ENCODE measurements around the gene STARD9. TPM values are rescaled to one million over a fixed set of nuclear protein-coding genes. Genes with fewer than 3 reads are reported as not detected.

The STARD9 gene
- total RNA-seq, result 4.7 and 5.7 TPM in 2 replicates

GRCh38 chr15:42575188-42576039, at the start of gene STARD9:
STARD9 (plus strand) TSS chr15:42575606; CDS start chr15:42575716, 110 bp downstream.
- DNase-seq (ENCODE audit: low read depth), result peak; percentile 90
- Histone ChIP-seq H3K36me3 (ENCODE audit: control insufficient read depth, insufficient read depth, low read length) (no peaks in the 10 kb centered on the region), H3K4me3 (ENCODE audit: low read depth, low read length) (peak within 1 kb of the TSS; percentile 91), H3K27me3 (ENCODE audit: control insufficient read depth, insufficient read depth, low read length) (no peaks in the 10 kb centered on the region)
- TF ChIP-seq CTCF (IDR thresholded peaks at IDR 0.05; ENCODE audit: insufficient read depth, low read length, poor library complexity, severe bottlenecking), result no peak

- no peak for DNase-seq (ENCODE audit: low read depth)
- Histone ChIP-seq H3K36me3 (ENCODE audit: control insufficient read depth, insufficient read depth, low read length) (no peaks in the 10 kb centered on the region), H3K27me3 (ENCODE audit: control insufficient read depth, insufficient read depth, low read length) (no peaks in the 10 kb centered on the region), H3K4me3 (ENCODE audit: low read depth, low read length) (no peak overlapping the region)
- TF ChIP-seq CTCF (IDR thresholded peaks at IDR 0.05; ENCODE audit: insufficient read depth, low read length, poor library complexity, severe bottlenecking), result no peak
These were observed 46.4 kb upstream of the STARD9 start for GRCh38 chr15:42528970-42529369.

GRCh38 chr15:42533246-42533645, 42.2 kb upstream of the STARD9 start:
- H3K4me3 ChIP-seq (ENCODE audit: low read depth, low read length), result no peak overlapping the region
- no peaks in the 10 kb centered on the region for H3K27me3 ChIP-seq (ENCODE audit: control insufficient read depth, insufficient read depth, low read length)
- H3K36me3 ChIP-seq (ENCODE audit: control insufficient read depth, insufficient read depth, low read length), result no peaks in the 10 kb centered on the region
- no peak for DNase-seq (ENCODE audit: low read depth)
- no peak for TF ChIP-seq CTCF (IDR thresholded peaks at IDR 0.05; ENCODE audit: insufficient read depth, low read length, poor library complexity, severe bottlenecking)

GRCh38 chr15:42544853-42545629, 30.4 kb upstream of the STARD9 start:
- no peak overlapping the region for H3K4me3 ChIP-seq (ENCODE audit: low read depth, low read length)
- H3K36me3 ChIP-seq (ENCODE audit: control insufficient read depth, insufficient read depth, low read length), result no peaks in the 10 kb centered on the region
- TF ChIP-seq CTCF (IDR thresholded peaks at IDR 0.05; ENCODE audit: insufficient read depth, low read length, poor library complexity, severe bottlenecking), result no peak
- DNase-seq (ENCODE audit: low read depth), result no peak
- no peaks in the 10 kb centered on the region for H3K27me3 ChIP-seq (ENCODE audit: control insufficient read depth, insufficient read depth, low read length)

- Histone ChIP-seq H3K4me3 (ENCODE audit: low read depth, low read length) (peak overlapping the region; percentile 84), H3K36me3 (ENCODE audit: control insufficient read depth, insufficient read depth, low read length) (no peaks in the 10 kb centered on the region), H3K27me3 (ENCODE audit: control insufficient read depth, insufficient read depth, low read length) (no peaks in the 10 kb centered on the region)
- DNase-seq (ENCODE audit: low read depth), result no peak
- TF ChIP-seq CTCF (IDR thresholded peaks at IDR 0.05; ENCODE audit: insufficient read depth, low read length, poor library complexity, severe bottlenecking), result no peak
These were observed 27.5 kb upstream of the STARD9 start for GRCh38 chr15:42547918-42548248.

All from kidney epithelial cell (primary cell).